Esophagus squamous epithelium (tissue), 4 donors: ENCODE results near the gene KBTBD2.
"Not testable (repeated sequence)": the region's sequence is repeated elsewhere in the genome, so short reads cannot be mapped to it uniquely, and the experiment has no call there.

Source experiments
- POLR2A ChIP-seq, 4 donors: fragments of 450-650 bp; IDR thresholded peaks; one replicate each; pipeline ENCODE4 v1.6.1; 2017; ENCODE audit warnings: antibody characterized with exemption in 4 of 4, mild to moderate bottlenecking in 4 of 4, moderate library complexity in 3 of 4
- TF ChIP-seq, protein P1 (sequence below), 6 experiments: fragments of 450-650 bp in 4 of 6; fragments of 200-600 bp in 2 of 6; sonication (generic) in 2 of 6; IDR thresholded peaks; one replicate each; pipeline ENCODE4 v1.5.1; 2016 to 2019; ENCODE audit warnings: antibody characterized with exemption in 6 of 6, mild to moderate bottlenecking in 4 of 6, moderate library complexity in 4 of 6

DNA sequence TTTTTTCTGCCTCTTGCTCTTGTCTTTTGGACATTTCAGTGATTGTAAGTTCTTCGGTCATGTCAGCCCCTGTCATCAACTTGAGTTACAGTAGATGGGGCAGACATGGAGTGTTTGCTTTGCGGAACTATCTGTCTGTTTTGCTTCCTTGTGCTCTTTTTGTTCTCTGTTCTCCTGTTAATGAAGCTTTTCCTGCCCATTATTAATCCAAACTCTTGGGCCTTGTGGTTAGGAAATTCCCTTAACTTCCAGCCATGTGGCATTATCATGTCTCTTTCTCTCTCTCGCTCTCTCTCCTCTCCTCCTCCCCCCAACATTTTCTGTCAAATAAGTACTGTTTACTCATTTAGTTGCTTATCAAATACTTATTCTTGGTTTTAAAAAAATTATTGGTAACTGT is 47.8 kb downstream of the KBTBD2 start:
- TF ChIP-seq, protein P1, sequence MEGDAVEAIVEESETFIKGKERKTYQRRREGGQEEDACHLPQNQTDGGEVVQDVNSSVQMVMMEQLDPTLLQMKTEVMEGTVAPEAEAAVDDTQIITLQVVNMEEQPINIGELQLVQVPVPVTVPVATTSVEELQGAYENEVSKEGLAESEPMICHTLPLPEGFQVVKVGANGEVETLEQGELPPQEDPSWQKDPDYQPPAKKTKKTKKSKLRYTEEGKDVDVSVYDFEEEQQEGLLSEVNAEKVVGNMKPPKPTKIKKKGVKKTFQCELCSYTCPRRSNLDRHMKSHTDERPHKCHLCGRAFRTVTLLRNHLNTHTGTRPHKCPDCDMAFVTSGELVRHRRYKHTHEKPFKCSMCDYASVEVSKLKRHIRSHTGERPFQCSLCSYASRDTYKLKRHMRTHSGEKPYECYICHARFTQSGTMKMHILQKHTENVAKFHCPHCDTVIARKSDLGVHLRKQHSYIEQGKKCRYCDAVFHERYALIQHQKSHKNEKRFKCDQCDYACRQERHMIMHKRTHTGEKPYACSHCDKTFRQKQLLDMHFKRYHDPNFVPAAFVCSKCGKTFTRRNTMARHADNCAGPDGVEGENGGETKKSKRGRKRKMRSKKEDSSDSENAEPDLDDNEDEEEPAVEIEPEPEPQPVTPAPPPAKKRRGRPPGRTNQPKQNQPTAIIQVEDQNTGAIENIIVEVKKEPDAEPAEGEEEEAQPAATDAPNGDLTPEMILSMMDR (IDR thresholded peaks at IDR 0.05): not testable (repeated sequence)
- TF ChIP-seq POLR2A (IDR thresholded peaks at IDR 0.05): not testable (repeated sequence)
